Measurements from ENCODE around the gene ACP7. TPM values are rescaled to one million over a fixed set of nuclear protein-coding genes. Genes with fewer than 3 reads are reported as not detected.
"Not testable (repeated sequence)": the region's sequence is repeated elsewhere in the genome, so short reads cannot be mapped to it uniquely, and the experiment has no call there.

Gene ACP7
- total RNA-seq, 2 experiments from 2014 or later: 0.15 to 0.31 TPM

DNA sequence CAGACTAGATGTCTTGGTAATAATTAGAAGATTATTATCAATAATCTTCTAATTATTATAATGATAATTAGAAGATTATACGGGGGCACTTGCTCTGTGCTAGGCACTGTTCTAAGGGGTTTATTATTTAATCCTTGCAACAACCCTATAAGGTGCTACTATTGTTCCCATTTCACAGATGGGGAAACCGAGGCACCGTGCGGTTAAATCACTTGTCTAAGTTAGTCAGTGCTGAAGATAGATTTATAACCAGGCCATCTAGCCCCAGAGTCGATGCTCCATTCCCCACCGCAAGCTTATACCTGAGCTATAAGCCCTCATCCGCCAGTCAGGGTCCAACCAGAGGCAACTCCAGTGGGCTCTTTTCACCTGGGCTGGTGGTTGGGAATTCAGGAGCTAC lies 2.0 kb upstream of the ACP7 start:
- H3K4me3 Mint-ChIP-seq: no peak overlapping the region
- ChIA-PET POLR2A (no interaction called here), CTCF (interaction anchor here (1.0 kb wide), 1 partner anchor 120 kb away, joined by 4 read pairs; no protein-coding TSS in a partner anchor)
- H3K9me3 Mint-ChIP-seq: no peaks in the 10 kb centered on the region
- no peak overlapping the region for H3K27ac Mint-ChIP-seq
- H3K4me1 Mint-ChIP-seq (ENCODE audit: low read depth): peaks cover 11% of the 10 kb centered on the region
- no peaks in the 10 kb centered on the region for H3K36me3 Mint-ChIP-seq
- H3K27me3 Mint-ChIP-seq: peaks cover 32% of the 10 kb centered on the region
- no peak for DNase-seq
- intact Hi-C loops (cut with micrococcal nuclease): no loop called here

- POLR2A ChIA-PET: interaction anchor here (0.5 kb wide), 1 partner anchor 300 kb away, joined by 3 read pairs; no protein-coding TSS in a partner anchor
- Mint-ChIP-seq H3K4me1 (ENCODE audit: low read depth) (peaks cover 11% of the 10 kb centered on the region), H3K36me3 (no peaks in the 10 kb centered on the region), H3K27ac (no peak overlapping the region), H3K9me3 (no peaks in the 10 kb centered on the region), H3K4me3 (peak overlapping the region; percentile 62), H3K27me3 (peaks cover 30% of the 10 kb centered on the region)
- no peak for DNase-seq
- CTCF ChIA-PET: interaction anchor here (0.5 to 1.0 kb wide), 4 partner anchors 10 to 121 kb away, joined by 3 to 4 read pairs (median 3); no protein-coding TSS in a partner anchor
- intact Hi-C loops (cut with micrococcal nuclease): no loop called here
These were observed 1.2 kb upstream of the ACP7 start for GRCh38 chr19:39082745-39083598.

GRCh38 chr19:39083599-39083982 lies 577 bp upstream of the ACP7 start:
- no peaks in the 10 kb centered on the region for H3K36me3 Mint-ChIP-seq
- CTCF ChIA-PET: interaction anchor here (0.5 to 1.0 kb wide), 3 partner anchors 10 to 121 kb away, joined by 3 read pairs; no protein-coding TSS in a partner anchor
- no peaks in the 10 kb centered on the region for H3K9me3 Mint-ChIP-seq
- POLR2A ChIA-PET: interaction anchor here (0.5 kb wide), 1 partner anchor 299 kb away, joined by 3 read pairs; no protein-coding TSS in a partner anchor
- DNase-seq: no peak
- no peak overlapping the region for H3K27ac Mint-ChIP-seq
- intact Hi-C loops (cut with micrococcal nuclease): no loop called here
- peaks cover 30% of the 10 kb centered on the region for H3K27me3 Mint-ChIP-seq
- peak overlapping the region; percentile 62 for H3K4me3 Mint-ChIP-seq
- H3K4me1 Mint-ChIP-seq (ENCODE audit: low read depth): peaks cover 11% of the 10 kb centered on the region

DNA sequence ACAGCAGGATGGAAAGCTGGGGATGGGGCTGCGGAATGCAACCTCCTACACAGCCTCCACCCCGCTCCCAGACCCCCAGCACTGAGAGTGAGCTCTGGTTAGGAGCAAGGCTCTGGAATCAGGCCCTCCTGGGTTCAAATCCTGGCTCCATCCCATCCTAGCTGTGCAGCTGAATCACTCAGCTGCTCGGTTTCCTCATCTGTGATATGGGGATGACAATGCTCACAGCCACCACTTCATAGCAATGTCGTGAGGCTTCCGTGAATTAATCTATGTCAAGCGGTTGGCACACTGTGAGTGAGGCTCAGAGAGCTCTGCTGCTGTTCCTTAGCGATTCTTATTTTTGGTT lies 538 bp downstream of the ACP7 start:
- no peak overlapping the region for H3K27ac Mint-ChIP-seq
- no peaks in the 10 kb centered on the region for H3K9me3 Mint-ChIP-seq
- H3K4me3 Mint-ChIP-seq: peak overlapping the region; percentile 32
- ChIA-PET CTCF (interaction anchor here (1.6 kb wide), 1 partner anchor 33 kb away, joined by 6 read pairs; no protein-coding TSS in a partner anchor), POLR2A (no interaction called here)
- H3K27me3 Mint-ChIP-seq: peaks cover 30% of the 10 kb centered on the region
- H3K36me3 Mint-ChIP-seq: no peaks in the 10 kb centered on the region
- no peak for DNase-seq
- intact Hi-C loops (cut with micrococcal nuclease): no loop called here
- peaks cover 11% of the 10 kb centered on the region for H3K4me1 Mint-ChIP-seq (ENCODE audit: low read depth)

GRCh38 chr19:39085392-39085791 lies 1.2 kb downstream of the ACP7 start:
- intact Hi-C loops (cut with micrococcal nuclease): no loop called here
- CTCF ChIA-PET: interaction anchor here (1.6 kb wide), 1 partner anchor 33 kb away, joined by 6 read pairs; no protein-coding TSS in a partner anchor

DNA sequence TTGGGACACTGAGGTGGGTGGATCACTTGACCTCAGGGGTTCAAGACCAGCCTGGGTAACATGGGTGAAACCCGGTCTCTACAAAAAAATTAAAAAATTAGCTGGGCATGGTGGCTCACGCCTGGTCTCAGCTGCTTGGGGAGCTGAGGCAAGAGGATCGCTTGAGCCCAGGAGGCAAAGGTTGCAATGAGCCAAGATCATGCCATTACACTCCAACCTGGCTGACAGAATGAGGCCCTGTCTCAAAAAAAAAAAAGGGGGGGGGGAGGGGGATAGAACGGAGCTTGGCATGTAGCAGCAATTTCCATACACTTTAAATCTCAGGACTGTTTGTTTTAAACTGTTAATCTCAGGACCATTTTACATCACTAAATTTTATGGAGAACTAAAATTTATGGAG lies 2.2 kb downstream of the ACP7 start:
- intact Hi-C loops (cut with micrococcal nuclease): no loop called here
- peaks cover 11% of the 10 kb centered on the region for H3K4me1 Mint-ChIP-seq (ENCODE audit: low read depth)
- H3K9me3 Mint-ChIP-seq: no peaks in the 10 kb centered on the region
- ChIA-PET CTCF (interaction anchor here (0.7 kb wide), 1 partner anchor 102 kb away, joined by 3 read pairs; no protein-coding TSS in a partner anchor), POLR2A (no interaction called here)
- H3K36me3 Mint-ChIP-seq: no peaks in the 10 kb centered on the region
- DNase-seq: no peak
- no peak overlapping the region for H3K27ac Mint-ChIP-seq
- peaks cover 26% of the 10 kb centered on the region for H3K27me3 Mint-ChIP-seq
- H3K4me3 Mint-ChIP-seq: no peak overlapping the region

More at GRCh38 chr19:39085392-39085791, 1.2 kb downstream of the ACP7 start:
- POLR2A ChIA-PET: no interaction called here
- H3K4me1 Mint-ChIP-seq (ENCODE audit: low read depth): peaks cover 11% of the 10 kb centered on the region
- no peak for DNase-seq
- peaks cover 30% of the 10 kb centered on the region for H3K27me3 Mint-ChIP-seq
- H3K4me3 Mint-ChIP-seq: no peak overlapping the region
- H3K36me3 Mint-ChIP-seq: no peaks in the 10 kb centered on the region
- no peaks in the 10 kb centered on the region for H3K9me3 Mint-ChIP-seq
- H3K27ac Mint-ChIP-seq: no peak overlapping the region

DNA sequence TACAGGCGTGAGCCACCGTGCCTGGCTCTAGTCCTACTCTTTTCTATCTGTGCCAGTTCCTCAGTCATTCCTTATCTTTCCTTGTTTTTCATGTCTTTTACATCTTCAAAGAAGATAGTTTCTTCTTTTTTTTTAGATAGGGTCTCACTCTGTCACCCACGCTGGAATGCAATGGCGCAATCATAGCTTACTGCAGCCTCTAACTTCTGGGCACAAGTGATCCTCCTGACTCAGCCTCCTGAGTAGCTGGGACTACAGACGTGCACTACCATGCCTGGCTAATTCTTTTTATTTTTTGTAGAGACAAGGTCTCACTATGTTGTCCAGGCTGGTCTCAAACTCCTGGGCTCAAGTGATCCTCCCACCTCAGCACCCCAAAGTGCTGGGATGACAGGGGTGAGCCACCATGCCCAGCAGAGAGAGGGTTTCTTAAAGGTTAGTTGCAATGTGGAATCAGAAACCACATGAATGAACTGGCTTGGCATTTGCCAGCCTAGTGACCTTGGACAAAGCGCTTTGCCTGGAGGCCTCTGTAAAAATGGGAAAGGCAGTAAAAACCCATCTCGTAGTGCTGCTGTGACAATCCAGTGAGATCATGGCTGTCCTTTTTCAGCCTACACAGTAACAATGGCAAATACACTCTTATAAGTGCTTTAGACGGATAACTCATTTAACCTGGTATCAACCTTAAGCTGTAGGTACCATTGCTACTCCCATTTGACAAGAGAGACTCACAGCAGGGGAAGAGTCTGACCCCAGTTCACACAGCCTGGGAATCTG lies 3.9 kb downstream of the ACP7 start:
- peaks cover 15% of the 10 kb centered on the region for H3K27me3 Mint-ChIP-seq
- CTCF ChIA-PET: no interaction called here
- no peak overlapping the region for H3K27ac Mint-ChIP-seq
- intact Hi-C loops (cut with micrococcal nuclease): no loop called here
- POLR2A ChIA-PET: no interaction called here
- no peaks in the 10 kb centered on the region for H3K36me3 Mint-ChIP-seq
- H3K4me3 Mint-ChIP-seq: no peak overlapping the region
- DNase-seq: no peak
- H3K4me1 Mint-ChIP-seq (ENCODE audit: low read depth): peaks cover 6% of the 10 kb centered on the region
- H3K9me3 Mint-ChIP-seq: no peaks in the 10 kb centered on the region

DNA sequence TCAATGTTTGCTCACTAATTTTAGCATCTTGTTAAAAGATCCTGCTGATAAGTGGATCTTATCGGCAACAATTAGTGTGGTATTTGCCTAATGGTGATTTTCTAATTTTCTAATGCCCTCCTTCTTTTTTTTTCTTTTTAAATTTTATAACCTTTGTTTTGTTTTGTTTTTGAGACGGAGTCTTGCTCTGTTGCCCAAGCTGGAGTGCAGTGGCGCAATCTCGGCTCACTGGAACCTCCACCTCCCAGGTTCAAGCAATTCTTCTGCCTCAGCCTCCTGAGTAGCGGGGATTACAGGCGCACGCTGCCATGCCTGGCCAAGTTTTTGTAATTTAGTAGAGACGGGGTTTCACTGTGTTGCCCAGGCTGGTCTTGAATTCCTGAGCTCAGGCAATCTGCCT lies 5.8 kb downstream of the ACP7 start:
- POLR2A ChIA-PET: interaction anchor here (0.6 kb wide), 1 partner anchor 10 kb away, joined by 3 read pairs; no protein-coding TSS in a partner anchor
- H3K27ac Mint-ChIP-seq; DNase-seq; H3K9me3 Mint-ChIP-seq; H3K4me1 Mint-ChIP-seq (ENCODE audit: low read depth); H3K36me3 Mint-ChIP-seq; H3K27me3 Mint-ChIP-seq; intact Hi-C loops (cut with micrococcal nuclease); H3K4me3 Mint-ChIP-seq: not testable (repeated sequence)
- CTCF ChIA-PET: interaction anchor here (0.7 kb wide), 1 partner anchor 19 kb away, joined by 4 read pairs; no protein-coding TSS in a partner anchor

DNA sequence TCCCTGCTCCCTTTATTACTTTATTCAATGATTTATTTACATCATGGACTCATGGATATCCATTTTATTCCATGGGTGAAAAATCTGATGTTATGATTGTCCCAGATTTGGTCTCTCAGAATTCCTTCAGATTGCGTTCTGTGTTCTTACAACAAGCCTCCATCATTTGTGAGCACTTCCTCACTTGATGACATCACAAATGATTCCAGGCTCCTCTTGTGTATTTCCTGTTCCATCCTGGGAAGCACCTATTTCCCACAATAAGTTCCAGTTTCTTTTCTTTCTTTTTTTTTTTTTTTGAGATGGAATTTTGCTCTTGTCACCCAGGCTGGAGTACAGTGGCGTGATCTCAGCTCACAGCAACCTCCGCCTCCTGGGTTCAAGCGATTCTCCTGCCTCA lies 6.7 kb downstream of the ACP7 start:
- H3K27ac Mint-ChIP-seq: no peak overlapping the region
- H3K4me1 Mint-ChIP-seq (ENCODE audit: low read depth): peaks cover 5% of the 10 kb centered on the region
- no peak overlapping the region for H3K4me3 Mint-ChIP-seq
- POLR2A ChIA-PET: interaction anchor here (0.6 kb wide), 1 partner anchor 9 kb away, joined by 3 read pairs; no protein-coding TSS in a partner anchor
- DNase-seq: no peak
- CTCF ChIA-PET: interaction anchor here (0.7 kb wide), 1 partner anchor 18 kb away, joined by 4 read pairs; no protein-coding TSS in a partner anchor
- H3K27me3 Mint-ChIP-seq: no peaks in the 10 kb centered on the region
- intact Hi-C loops (cut with micrococcal nuclease): no loop called here
- H3K36me3 Mint-ChIP-seq: no peaks in the 10 kb centered on the region
- no peaks in the 10 kb centered on the region for H3K9me3 Mint-ChIP-seq

DNA sequence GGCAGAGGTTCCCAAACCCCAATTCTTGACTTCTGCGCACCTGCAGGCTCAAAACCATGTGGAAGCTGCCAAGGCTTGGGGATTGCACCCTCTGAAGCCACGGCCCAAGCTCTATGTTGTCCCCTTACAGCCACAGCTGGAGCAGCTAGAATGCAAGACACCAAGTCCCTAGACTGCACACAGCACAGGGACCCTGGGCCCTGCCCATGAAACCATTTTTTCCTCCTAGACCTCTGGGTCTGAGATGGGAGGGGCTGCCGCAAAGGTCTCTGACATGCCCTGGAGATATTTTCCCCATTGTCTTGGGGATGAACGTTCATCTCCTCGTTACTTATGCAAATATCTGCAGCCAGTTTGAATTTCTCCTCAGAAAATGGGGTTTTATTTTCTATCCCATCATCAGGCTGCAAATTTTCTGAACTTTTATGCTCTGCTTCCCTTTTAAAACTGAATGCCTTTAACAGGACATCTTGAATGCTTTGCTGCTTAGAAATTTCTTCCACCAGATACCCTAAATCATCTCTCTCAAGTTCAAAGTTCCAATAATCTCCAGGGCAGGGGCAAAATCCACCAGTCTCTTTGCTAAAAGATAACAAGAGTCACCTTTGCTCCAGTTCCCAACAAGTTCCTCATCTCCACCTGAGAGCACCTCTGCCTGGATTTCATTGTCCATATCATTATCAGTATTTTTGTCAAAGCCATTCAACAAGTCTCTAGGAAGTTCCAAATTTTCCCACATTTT lies 11.8 kb downstream of the ACP7 start:
- DNase-seq; CTCF ChIA-PET; intact Hi-C loops (cut with micrococcal nuclease); H3K4me1 Mint-ChIP-seq (ENCODE audit: low read depth); H3K4me3 Mint-ChIP-seq; H3K36me3 Mint-ChIP-seq; H3K27ac Mint-ChIP-seq; H3K9me3 Mint-ChIP-seq; POLR2A ChIA-PET: not testable (repeated sequence)
- peaks cover 19% of the 10 kb centered on the region for H3K27me3 Mint-ChIP-seq

DNA sequence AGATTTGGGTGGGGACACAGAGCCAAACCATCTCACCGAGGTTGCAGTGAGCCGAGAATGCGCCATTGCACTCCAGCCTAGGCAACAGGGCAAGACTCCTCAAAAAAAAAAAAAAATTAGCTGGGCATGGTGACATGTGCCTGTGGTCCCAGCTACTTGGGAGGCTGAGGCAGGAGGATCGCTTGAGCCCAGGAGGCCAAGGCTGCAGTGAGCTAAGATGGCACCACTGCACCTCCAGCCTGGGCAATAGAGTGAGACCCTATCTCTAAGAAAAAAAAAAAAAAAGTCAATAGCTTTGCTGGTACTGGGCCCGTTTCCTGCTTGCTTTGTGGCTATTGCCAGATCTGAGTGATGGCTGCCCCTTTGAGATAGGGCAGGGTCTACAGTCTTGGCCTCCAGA lies 13.1 kb downstream of the ACP7 start:
- Mint-ChIP-seq H3K27ac (no peak overlapping the region), H3K4me3 (no peak overlapping the region), H3K27me3 (peaks cover 19% of the 10 kb centered on the region), H3K9me3 (no peaks in the 10 kb centered on the region), H3K4me1 (ENCODE audit: low read depth) (peaks cover 8% of the 10 kb centered on the region), H3K36me3 (no peaks in the 10 kb centered on the region)
- DNase-seq: no peak
- ChIA-PET POLR2A (no interaction called here), CTCF (interaction anchor here (0.6 to 1.5 kb wide), 4 partner anchors 14 to 245 kb away, joined by 3 to 5 read pairs (median 3); no protein-coding TSS in a partner anchor)
- intact Hi-C loops (cut with micrococcal nuclease): no loop called here

All from activated CD4-positive, alpha-beta memory T cell treated with anti-CD3 and anti-CD28 coated beads for 36 hours (primary cell).